ENCODE results near the gene PAQR9. TPM values are rescaled to one million over a fixed set of nuclear protein-coding genes. Genes with fewer than 3 reads are reported as not detected.

The PAQR9 gene
- total RNA-seq, 1 experiment from 2014 or later, result 0.17 TPM

DNA sequence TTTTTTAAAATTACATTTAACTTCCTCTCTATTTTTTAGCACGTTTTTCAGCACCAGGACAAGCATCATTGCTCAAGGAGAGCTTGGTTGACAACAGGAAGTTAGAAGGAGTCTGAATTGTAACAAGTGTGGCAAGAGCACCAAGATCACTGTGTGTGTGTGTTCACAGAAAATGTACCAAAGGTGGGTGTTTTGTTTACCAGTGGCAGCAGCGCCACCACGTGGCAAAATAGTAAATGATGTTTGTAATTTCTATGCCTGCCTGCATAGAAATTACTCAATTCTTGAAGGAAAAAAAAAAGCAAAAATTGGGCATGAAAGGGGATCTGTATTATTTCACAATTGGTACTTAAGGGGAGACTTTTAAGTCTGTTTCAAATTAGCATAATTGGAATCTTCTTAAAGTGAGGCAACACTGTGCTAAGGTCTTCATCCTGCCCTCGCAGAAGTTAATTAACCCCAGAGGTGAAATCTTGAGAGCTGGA is 30.5 kb upstream of the PAQR9 start (continued):
- TF ChIP-seq EZH2phosphoT487 (IDR thresholded peaks at IDR 0.05; ENCODE audit: borderline replicate concordance) (no peak), FOSL1 (IDR thresholded peaks at IDR 0.05; ENCODE audit: low read depth) (no peak)

DNA sequence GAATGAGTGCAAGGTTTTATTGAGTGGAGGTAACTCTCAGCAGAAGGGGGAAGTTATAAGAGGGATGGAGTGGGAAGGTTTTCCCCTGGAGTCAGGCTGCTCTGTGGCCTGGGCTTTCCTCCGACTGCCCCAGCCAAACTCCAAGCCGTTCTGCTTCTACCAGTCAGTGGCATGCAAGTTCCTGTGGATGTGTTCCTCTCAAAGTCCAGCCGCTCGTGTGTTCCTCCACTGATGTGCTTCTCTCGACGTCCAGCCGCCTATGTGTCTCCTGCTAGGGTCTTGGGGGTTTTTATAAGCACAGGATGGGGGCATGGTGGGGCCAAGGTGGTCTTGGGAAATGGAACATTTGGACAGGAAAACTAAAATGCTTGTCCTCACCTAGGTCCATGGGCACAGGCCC is 28.8 kb upstream of the PAQR9 start:
- H3K4me2 ChIP-seq (ENCODE audit: low read length), result no peak overlapping the region
- POLR2A ChIA-PET, result no interaction called here
- intact Hi-C loops (cut with micrococcal nuclease), result loop anchor here (10.0 kb wide), 1 partner anchor 548 kb away; the partner anchor contains the start of gene XRN1

More for the DNA sequence above, 28.8 kb upstream of the PAQR9 start:
- Histone ChIP-seq H2AFZ (ENCODE audit: low read depth, low read length, poor library complexity, severe bottlenecking) (no peak overlapping the region), H3K4me1 (ENCODE audit: control insufficient read depth in 1 of 2, insufficient read depth in 2 of 2, low read length in 2 of 2) (peaks cover 5 to 6% of the 10 kb centered on the region in 2 experiments; a peak in 3 of 4 replicates), H3K4me3 (replicated peaks in 1 of 2; ENCODE audit: low read depth in 1 of 2, low read length in 2 of 2) (no peak overlapping the region), H3K9me2 (ENCODE audit: insufficient read depth) (no peaks in the 10 kb centered on the region), H3K79me2 (ENCODE audit: insufficient read depth, low read length) (no peaks in the 10 kb centered on the region), H4K20me1 (ENCODE audit: insufficient read depth) (no peaks in the 10 kb centered on the region), H3K36me3 (ENCODE audit: control insufficient read depth in 1 of 2, insufficient read depth in 2 of 2, low read length in 2 of 2) (no peaks in the 10 kb centered on the region), H3K27ac (ENCODE audit: low read depth, low read length) (no peak overlapping the region), H3K9me3 (ENCODE audit: control insufficient read depth in 1 of 2, insufficient read depth in 1 of 2, low read depth in 1 of 2, low read length in 2 of 2) (no peaks in the 10 kb centered on the region), H3K27me3 (ENCODE audit: insufficient read depth, low read length) (no peaks in the 10 kb centered on the region), H3K9ac (ENCODE audit: low read length) (no peak overlapping the region)
- ChIA-PET RAD21 (ENCODE audit: low non-redundant PET in 1 of 2, low total read pairs in 2 of 2, uncharacterized antibody in 2 of 2, unreplicated experiment in 2 of 2) (no interaction called here), CTCF (no interaction called here)
- no peak for ATAC-seq
- TF ChIP-seq SRF (IDR thresholded peaks at IDR 0.05; ENCODE audit: low read depth) (no peak), TCF7L2 (IDR thresholded peaks at IDR 0.05; ENCODE audit: borderline replicate concordance, extremely low read depth, insufficient read depth, insufficient read length) (no peak)
- TF ChIP-seq, protein P1, sequence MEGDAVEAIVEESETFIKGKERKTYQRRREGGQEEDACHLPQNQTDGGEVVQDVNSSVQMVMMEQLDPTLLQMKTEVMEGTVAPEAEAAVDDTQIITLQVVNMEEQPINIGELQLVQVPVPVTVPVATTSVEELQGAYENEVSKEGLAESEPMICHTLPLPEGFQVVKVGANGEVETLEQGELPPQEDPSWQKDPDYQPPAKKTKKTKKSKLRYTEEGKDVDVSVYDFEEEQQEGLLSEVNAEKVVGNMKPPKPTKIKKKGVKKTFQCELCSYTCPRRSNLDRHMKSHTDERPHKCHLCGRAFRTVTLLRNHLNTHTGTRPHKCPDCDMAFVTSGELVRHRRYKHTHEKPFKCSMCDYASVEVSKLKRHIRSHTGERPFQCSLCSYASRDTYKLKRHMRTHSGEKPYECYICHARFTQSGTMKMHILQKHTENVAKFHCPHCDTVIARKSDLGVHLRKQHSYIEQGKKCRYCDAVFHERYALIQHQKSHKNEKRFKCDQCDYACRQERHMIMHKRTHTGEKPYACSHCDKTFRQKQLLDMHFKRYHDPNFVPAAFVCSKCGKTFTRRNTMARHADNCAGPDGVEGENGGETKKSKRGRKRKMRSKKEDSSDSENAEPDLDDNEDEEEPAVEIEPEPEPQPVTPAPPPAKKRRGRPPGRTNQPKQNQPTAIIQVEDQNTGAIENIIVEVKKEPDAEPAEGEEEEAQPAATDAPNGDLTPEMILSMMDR (IDR thresholded peaks at IDR 0.05 in 2 of 3, conservative IDR thresholded peaks at IDR 0.05 in 1 of 3; ENCODE audit: borderline replicate concordance in 1 of 3, insufficient read depth in 1 of 3, low read depth in 2 of 3, low read length in 2 of 3), result no peak
- no TSS peak for BruUV-seq (replicated peaks)
- no peak for DNase-seq (ENCODE audit: low read depth, low spot score)
